Cerebellar nuclear complex (tissue), 1 donor: Measurements from ENCODE around the gene KLF5.
"Not testable (repeated sequence)": the region's sequence is repeated elsewhere in the genome, so short reads cannot be mapped to it uniquely, and the experiment has no call there.

ENCODE experiments used
- DNase-seq, 2 experiments: peaks; one replicate each; lab custom pipeline; 2025; lab: John Stamatoyannopoulos, UW

The KLF5 gene

DNA sequence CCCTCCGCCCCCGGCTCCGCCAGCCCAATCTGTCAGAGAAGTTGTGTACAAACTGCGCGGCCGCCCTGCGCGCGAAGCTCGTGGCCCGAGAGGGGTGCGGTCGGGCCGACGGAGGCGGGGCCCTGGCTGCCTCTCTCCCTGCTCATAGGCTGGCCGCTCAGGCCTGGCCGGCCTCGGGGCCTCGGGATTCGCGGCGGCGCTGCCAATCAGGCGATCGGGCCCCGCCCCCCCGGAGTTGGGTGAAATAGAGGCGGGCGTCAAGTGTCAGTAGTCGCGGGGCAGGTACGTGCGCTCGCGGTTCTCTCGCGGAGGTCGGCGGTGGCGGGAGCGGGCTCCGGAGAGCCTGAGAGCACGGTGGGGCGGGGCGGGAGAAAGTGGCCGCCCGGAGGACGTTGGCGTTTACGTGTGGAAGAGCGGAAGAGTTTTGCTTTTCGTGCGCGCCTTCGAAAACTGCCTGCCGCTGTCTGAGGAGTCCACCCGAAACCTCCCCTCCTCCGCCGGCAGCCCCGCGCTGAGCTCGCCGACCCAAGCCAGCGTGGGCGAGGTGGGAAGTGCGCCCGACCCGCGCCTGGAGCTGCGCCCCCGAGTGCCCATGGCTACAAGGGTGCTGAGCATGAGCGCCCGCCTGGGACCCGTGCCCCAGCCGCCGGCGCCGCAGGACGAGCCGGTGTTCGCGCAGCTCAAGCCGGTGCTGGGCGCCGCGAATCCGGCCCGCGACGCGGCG, at the start of gene KLF5:
TSS of gene KLF5 (plus strand) at position 270 of the 724 bp plus-strand sequence. CDS start at position 593, 323 bp downstream.
- DNase-seq, result no peak

DNA sequence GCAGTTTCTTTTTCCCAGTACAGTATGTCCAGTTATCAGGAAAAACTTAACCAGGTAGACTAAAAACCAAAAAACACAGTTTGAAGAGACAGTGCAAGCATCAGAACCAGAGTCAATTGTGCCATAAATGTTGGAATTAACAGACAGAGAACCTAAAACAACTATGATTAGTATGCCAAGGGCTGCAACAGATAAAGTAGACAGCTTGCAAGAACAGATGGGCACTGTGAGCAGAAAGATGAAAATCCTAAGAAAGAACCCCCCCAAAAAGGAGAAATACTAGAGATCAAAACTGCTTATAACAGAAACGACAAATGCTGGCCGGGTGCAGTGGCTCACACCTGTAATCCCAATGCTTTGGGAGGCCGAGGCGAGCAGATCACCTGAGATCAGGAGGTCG, 47.1 kb upstream of the KLF5 start:
- no peak for DNase-seq

GRCh38 chr13:73015805-73016204, 43.0 kb upstream of the KLF5 start:
- no peak for DNase-seq

DNA sequence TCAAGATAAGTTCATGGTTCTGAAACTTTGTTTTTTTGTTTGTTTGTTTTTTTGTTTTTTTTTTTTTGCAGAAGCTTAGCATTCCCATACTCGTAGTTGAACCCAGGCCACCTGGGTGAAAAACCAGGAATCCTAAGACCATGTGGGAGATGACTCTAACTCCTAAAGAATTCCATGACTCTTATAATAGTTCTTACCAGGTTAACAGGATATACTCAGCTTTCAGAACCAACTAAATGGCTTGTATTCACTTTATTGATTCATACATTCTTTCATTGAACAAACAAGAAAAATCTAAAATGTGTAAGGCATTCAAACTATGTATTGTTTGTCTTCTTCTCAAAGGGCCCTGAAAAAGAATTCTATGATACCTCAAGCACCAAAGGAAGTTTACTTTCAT, 40.5 kb upstream of the KLF5 start:
- no peak for DNase-seq

- DNase-seq, result no peak
Observed at GRCh38 chr13:73025217-73026012, 33.4 kb upstream of the KLF5 start.

GRCh38 chr13:73034901-73035300, 23.9 kb upstream of the KLF5 start:
- no peak for DNase-seq

GRCh38 chr13:73035660-73036059, 23.1 kb upstream of the KLF5 start:
- no peak for DNase-seq

DNA sequence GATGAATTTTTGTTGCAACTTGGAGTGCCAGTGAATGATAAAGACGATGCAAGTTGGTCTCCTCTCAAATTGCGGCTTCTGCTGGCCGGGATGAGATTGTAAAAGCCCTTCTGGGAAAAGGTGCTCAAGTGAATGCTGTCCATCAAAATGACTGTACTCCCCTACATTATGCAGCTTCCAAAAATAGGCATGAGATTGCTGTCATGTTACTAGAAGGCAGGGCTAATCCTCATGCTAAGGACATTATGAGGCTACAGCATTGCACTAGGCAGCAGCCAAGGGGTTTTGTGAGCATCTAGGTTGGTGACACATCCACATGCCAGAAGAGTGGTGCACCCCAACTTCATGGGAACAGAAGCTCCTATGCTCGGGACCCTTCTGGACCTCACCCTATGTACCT, 22.2 kb upstream of the KLF5 start:
- no peak for DNase-seq

- DNase-seq, result no peak
Observed at GRCh38 chr13:73038064-73038463, 20.7 kb upstream of the KLF5 start.

DNA sequence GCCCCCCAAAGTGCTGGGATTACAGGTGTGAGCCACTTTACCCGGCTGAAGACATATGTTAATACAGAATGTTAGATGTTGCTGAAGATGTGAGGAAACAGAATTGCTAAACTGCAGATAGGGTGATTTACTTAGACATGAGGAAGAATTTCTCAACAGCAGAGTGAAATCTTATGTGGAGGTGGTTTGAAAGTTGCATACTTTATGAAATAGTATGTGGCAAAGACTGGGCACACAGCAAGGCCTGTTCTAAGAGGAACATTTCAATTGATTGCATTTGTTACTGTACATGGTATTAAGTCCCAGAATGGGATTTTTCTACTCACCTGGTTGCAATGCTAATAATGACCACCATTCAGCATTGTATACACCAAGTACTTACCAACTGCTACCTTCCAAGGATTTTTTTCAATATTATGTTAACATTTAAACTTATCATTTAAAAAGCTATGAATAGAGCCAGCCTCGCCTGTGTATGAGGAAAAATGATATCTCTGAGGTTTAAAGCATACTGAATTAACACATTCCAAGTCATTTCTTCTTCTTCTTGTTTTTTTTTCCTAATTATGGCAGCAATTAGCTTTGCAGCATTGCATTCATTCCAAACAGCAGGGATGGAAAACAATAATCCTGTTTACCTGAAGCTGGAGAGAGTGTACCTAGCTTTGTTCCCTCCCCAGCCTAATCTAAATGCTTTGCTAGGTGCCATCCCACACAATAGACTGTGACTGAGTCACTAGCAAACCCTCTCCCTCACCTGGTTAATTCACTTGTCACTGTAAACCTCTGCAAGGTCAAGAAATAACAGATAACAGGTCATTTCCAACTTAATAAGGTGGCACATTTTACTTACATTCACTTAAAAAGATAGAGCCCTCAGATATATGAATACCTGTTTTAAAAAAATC, 19.4 kb upstream of the KLF5 start:
- no peak for DNase-seq

- DNase-seq, result no peak
Observed at GRCh38 chr13:73040484-73040883, 18.3 kb upstream of the KLF5 start.

DNA sequence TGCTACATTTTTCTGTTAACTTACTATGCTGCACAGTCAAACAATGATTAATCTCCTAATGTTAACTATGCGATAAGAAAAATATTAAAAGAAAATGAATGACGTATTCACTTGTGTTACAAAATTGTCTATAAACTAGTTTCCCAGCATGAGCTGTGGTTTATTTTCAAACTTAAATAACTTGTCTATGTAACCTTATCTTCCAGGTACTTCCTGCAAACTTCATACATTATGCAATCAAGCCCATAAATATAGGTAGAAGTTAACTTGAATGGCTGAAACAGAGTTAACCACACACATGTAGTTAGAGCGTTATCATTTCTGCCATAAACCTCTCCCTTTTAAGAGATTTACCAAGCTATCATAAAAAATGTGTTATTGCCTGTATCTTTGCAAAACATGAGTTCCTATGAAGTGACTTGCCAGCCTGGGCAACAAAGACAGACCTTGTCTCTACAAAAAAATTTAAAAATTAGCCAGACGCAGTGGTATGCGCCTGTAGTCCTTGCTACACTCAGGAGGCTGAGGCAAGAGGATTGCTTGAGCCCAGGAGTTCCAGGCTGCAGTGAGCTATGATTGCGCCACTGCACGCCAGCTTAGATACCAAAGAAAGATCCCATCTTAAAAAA, 17.7 kb upstream of the KLF5 start:
- DNase-seq, result no peak

GRCh38 chr13:73045031-73045430, 13.8 kb upstream of the KLF5 start:
- DNase-seq, result no peak

DNA sequence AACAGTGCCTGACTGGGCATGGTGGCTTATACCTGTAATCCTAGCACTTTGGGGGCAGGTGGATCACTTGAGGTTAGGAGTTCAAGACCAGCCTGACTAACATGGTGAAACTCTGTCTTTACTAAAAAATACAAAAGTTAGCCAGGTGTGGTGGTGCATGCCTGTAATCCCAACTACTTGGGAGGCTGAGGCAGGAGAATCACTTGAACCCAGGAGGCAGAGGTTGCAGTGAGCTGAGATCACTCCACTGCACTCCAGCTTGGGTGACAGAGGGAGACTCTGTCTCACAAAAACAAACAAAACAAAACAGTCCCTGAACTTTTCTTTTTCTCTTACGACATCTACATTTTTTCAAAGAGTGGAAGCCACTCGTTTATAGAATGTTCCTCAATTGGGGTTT, 10.2 kb upstream of the KLF5 start:
- DNase-seq, result not testable (repeated sequence)

- DNase-seq, result no peak
Observed at GRCh38 chr13:73054712-73055111, 4.1 kb upstream of the KLF5 start.

DNA sequence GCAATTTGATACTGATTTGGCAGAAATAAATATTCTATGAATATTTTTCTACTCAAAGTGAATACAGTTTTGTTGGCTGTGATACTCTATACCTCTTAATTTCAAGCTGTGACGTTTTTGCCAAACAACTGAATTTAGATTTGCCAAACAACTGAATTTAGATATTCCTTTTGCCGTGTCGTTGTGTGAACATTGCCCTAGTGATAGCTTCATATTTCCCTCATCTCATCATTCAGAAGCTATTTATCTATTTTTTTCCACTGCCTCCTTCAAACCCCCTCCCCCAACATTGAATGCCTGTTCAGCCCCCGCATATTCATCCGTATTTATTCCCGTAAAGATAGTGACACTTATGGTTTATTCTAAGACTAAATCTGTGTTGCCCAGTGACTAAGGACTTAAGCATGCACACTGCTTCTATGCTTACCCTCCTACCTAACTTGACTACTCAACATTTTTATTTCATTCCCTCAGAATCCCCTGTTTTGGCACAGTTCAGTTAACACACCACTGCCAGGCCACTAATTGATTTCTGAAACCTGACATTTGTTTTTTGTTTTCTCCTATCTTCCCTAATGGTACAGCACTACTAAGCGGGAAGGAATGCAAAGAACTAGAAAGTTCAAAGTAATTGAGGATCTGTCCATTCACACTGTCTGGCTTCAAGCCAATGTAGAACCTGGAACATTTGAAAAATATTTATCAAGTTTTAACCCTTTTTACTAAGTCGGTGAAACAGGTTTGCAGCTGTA, 2.8 kb upstream of the KLF5 start:
- DNase-seq, result no peak

- no peak for DNase-seq
Observed at GRCh38 chr13:73056565-73056962, 2.2 kb upstream of the KLF5 start.

DNA sequence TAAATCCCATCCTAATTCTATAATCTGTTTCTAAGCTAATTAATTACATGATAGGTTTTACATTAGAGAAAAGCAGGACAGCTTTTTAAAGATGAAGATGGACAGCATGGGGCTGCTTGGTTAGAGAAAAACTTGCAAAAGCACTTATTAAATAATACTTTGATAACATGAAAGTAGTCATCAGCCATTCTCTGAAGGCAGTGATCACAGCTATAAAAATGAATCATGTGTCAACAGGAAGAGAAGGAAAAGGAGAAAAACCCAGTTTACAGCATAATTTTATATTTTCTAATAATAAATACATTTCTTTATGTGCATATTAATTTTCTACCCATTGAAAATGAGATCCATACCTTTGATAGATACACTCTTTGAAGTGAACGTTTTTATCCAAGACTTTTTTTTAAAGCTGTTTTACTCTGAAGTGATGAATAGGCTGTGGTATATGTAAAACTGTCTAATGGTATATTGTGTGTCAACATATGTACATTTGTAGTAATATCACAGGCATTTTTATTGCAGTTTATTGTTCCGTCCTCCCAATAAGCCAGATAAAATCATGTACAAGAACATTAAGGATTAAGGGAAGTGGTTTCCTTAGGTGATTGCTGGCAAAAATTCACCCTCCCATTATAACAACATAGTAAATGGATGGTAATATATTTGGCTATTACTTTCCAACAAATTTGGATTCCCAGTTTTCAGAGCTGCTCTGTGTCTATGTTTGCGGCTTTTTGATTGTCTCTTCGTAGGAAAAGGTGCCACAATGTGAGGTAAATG, 1.3 kb upstream of the KLF5 start:
- DNase-seq, result no peak

GRCh38 chr13:73058064-73058313, 816 bp upstream of the KLF5 start:
- DNase-seq, result no peak

DNA sequence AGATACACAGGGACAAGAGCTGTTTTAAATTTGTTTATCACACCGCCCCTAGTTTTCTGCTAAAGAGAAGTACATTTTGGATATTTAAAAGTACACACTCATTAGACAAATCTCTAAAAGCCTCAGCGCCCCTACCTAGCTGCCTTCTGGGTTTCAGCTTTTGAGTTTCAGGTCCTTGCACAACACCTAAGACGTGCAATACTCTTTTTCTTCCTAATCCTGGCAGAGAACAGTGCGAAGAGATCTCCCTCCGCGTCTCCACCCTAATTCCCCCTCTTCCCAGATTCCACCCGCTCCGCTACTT, 421 bp upstream of the KLF5 start:
- no peak for DNase-seq
